ENCODE data around the gene CHPF2.

DNA sequence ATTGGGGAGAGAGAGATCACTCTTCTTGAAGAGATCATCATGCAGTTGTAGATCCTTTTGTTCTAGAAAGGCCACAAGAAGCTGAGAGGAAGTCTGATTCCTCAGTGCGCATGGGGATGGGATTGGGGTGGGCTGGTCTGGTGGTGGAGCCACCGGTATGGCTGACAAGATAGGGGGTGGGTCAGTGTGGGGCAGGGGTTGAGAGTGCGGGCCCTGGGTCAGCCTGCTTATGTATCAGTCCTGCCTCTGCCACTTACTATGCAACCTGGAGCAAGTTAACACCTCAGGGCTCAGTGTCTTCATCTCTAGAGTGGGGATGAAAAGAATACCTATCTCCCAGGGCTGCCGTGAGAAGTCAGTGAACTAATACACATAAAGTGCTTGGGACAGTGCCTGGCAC, 8.3 kb downstream of the CHPF2 start:
- TF ChIP-seq, protein P1, sequence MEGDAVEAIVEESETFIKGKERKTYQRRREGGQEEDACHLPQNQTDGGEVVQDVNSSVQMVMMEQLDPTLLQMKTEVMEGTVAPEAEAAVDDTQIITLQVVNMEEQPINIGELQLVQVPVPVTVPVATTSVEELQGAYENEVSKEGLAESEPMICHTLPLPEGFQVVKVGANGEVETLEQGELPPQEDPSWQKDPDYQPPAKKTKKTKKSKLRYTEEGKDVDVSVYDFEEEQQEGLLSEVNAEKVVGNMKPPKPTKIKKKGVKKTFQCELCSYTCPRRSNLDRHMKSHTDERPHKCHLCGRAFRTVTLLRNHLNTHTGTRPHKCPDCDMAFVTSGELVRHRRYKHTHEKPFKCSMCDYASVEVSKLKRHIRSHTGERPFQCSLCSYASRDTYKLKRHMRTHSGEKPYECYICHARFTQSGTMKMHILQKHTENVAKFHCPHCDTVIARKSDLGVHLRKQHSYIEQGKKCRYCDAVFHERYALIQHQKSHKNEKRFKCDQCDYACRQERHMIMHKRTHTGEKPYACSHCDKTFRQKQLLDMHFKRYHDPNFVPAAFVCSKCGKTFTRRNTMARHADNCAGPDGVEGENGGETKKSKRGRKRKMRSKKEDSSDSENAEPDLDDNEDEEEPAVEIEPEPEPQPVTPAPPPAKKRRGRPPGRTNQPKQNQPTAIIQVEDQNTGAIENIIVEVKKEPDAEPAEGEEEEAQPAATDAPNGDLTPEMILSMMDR (IDR thresholded peaks at IDR 0.05 in 4 of 5, conservative IDR thresholded peaks at IDR 0.05 in 1 of 5), result no peak
- no peak for TF ChIP-seq POLR2A (IDR thresholded peaks at IDR 0.05)

Data from gastrocnemius medialis (tissue), 4 donors.